GM12872 (cell line): ENCODE data around the gene AKAP5.

Experiments
- TF ChIP-seq, protein P1 (sequence below): IDR thresholded peaks from 3 replicates; pipeline ENCODE4 v1.5.1; 2011; ENCODE audit warnings: low read depth, mild to moderate bottlenecking, low read length, moderate library complexity; ENCODE audit not compliant: insufficient read depth

AKAP5 gene

GRCh38 chr14:64474041-64474440, 8.7 kb downstream of the AKAP5 start:
- TF ChIP-seq, protein P1, sequence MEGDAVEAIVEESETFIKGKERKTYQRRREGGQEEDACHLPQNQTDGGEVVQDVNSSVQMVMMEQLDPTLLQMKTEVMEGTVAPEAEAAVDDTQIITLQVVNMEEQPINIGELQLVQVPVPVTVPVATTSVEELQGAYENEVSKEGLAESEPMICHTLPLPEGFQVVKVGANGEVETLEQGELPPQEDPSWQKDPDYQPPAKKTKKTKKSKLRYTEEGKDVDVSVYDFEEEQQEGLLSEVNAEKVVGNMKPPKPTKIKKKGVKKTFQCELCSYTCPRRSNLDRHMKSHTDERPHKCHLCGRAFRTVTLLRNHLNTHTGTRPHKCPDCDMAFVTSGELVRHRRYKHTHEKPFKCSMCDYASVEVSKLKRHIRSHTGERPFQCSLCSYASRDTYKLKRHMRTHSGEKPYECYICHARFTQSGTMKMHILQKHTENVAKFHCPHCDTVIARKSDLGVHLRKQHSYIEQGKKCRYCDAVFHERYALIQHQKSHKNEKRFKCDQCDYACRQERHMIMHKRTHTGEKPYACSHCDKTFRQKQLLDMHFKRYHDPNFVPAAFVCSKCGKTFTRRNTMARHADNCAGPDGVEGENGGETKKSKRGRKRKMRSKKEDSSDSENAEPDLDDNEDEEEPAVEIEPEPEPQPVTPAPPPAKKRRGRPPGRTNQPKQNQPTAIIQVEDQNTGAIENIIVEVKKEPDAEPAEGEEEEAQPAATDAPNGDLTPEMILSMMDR: no peak

DNA sequence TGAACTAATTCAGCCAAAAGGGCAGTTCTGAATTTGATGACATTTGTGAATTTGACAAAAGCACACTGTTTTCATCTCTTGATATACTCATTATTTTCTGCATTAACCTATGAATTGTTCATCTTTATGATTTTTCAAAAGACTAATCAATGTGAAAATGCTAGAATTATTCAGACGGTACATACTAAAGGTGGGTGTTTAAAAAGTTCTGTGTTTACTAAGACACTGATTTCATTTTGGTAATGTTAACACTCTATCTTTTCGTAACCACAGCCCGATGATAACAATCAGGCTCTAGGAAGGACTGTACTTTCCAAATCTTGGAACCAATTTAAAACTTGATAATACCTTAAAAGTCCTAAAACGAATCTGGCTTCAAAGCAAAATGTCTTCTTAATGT, 9.4 kb downstream of the AKAP5 start:
- TF ChIP-seq, protein P1: no peak

DNA sequence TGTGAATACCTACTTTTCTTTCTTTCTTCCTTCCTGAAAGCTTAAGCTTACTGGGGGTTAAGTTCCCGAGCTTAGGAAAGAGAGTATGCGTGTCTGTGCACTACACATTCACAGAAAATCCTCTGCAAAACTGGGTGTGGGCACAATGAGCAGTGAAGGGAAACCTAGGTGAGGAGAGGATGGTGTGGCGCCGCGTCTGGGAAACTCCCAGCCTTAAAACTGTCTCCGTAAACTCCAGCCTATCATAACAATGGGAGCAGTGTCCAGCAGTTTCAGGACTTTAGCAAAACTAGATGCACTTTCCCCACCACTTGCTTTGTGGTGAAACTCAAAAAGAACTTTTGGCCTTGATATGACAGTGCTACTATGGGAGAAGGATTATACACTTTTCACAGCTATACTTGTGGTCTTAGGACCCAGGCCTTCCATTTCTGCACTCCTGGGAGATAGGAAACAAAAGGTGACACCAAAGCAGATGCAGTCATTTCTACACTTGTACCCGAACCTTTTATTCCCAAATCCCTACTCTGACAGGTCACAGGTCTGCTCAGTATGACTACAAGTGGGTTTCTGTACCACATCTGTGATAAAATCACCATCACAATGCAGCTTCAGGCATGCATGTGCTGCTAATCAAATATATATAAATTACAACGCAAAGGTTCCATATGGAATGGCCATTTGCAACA, 10.4 kb downstream of the AKAP5 start:
- TF ChIP-seq, protein P1: no peak

- TF ChIP-seq, protein P1: no peak
These were observed 11.1 kb downstream of the AKAP5 start for GRCh38 chr14:64476438-64476837.

GRCh38 chr14:64478634-64479250, 13.4 kb downstream of the AKAP5 start:
- TF ChIP-seq, protein P1: 0 out of 3 replicates have a peak, but pooled peaks have one; percentile 21

- TF ChIP-seq, protein P1: no peak
These were observed 23.3 kb downstream of the AKAP5 start for GRCh38 chr14:64488590-64489099.

GRCh38 chr14:64491637-64492036, 26.3 kb downstream of the AKAP5 start:
- TF ChIP-seq, protein P1: no peak
